Keratinocyte (primary cell): ENCODE results near the gene GTF3C2. TPM values are rescaled to one million over a fixed set of nuclear protein-coding genes. Genes with fewer than 3 reads are reported as not detected.

ENCODE experiments used
- DNase-seq: peaks from one replicate; pipeline ENCODE4 v3.0.0-alpha.2; 2011; ENCODE audit warnings: low read depth, missing footprints, low spot score
- FAIRE-seq: peaks from 2 replicates; lab custom pipeline; 2011; peaks lifted over from hg19 to GRCh38; lab: Jason Lieb, UNC
- H2AFZ ChIP-seq: 2 replicates; pipeline ENCODE4 v1.6.0; 2012; ENCODE audit warnings: low read length, control low read depth, inconsistent platforms; ENCODE audit not compliant: control insufficient read depth
- H3K27ac ChIP-seq: 2 replicates; pipeline ENCODE4 v1.5.1; 2011; ENCODE audit warnings: low read length; ENCODE audit not compliant: control insufficient read depth, insufficient read depth
- H3K27me3 ChIP-seq: 3 replicates; pipeline ENCODE4 v1.6.0; 2011; ENCODE audit warnings: low read length; ENCODE audit not compliant: control insufficient read depth, insufficient read depth; ENCODE audit errors: extremely low read depth
- H3K36me3 ChIP-seq, 2 experiments: 2 replicates in 1 of 2; 3 replicates in 1 of 2; pipeline ENCODE4 v1.5.1; 2011; ENCODE audit warnings: low read length in 2 of 2, mild to moderate bottlenecking in 1 of 2; ENCODE audit not compliant: control insufficient read depth in 2 of 2, insufficient read depth in 2 of 2; ENCODE audit errors: extremely low read depth in 1 of 2
- H3K4me1 ChIP-seq: 3 replicates; pipeline ENCODE4 v1.5.1; 2011; ENCODE audit warnings: low read length; ENCODE audit not compliant: control insufficient read depth, insufficient read depth; ENCODE audit errors: extremely low read depth
- H3K4me2 ChIP-seq: 3 replicates; pipeline ENCODE4 v1.6.0; 2011; ENCODE audit warnings: low read depth, low read length; ENCODE audit not compliant: control insufficient read depth, insufficient read depth; ENCODE audit errors: extremely low read depth
- H3K4me3 ChIP-seq, 3 experiments: fragments of 200-600 bp in 1 of 3; sonication (generic) in 1 of 3; 2 replicates in 2 of 3; 3 replicates in 1 of 3; pipeline ENCODE4 v1.5.1; 2011 to 2016; ENCODE audit warnings: low read length in 3 of 3, mild to moderate bottlenecking in 3 of 3, control low read depth in 2 of 3, inconsistent platforms in 1 of 3, low read depth in 1 of 3, mixed read lengths in 1 of 3, mixed run types in 1 of 3, moderate library complexity in 1 of 3; ENCODE audit not compliant: control insufficient read depth in 2 of 3, insufficient read depth in 2 of 3; ENCODE audit errors: extremely low read depth in 1 of 3
- H3K79me2 ChIP-seq: 2 replicates; pipeline ENCODE4 v1.6.0; 2012; ENCODE audit warnings: low read length; ENCODE audit not compliant: control insufficient read depth, insufficient read depth
- H3K9ac ChIP-seq: 3 replicates; pipeline ENCODE4 v1.6.0; 2011; ENCODE audit warnings: low read length; ENCODE audit not compliant: control insufficient read depth, insufficient read depth; ENCODE audit errors: extremely low read depth
- H3K9me1 ChIP-seq: 3 replicates; pipeline ENCODE4 v1.6.0; 2011; ENCODE audit warnings: low read length; ENCODE audit not compliant: control insufficient read depth, insufficient read depth; ENCODE audit errors: extremely low read depth
- H3K9me3 ChIP-seq: 2 replicates; pipeline ENCODE4 v1.5.1; 2012; ENCODE audit warnings: low read depth, low read length; ENCODE audit not compliant: control insufficient read depth
- H4K20me1 ChIP-seq: 3 replicates; pipeline ENCODE4 v1.6.0; 2011; ENCODE audit warnings: low read length; ENCODE audit not compliant: control insufficient read depth, insufficient read depth; ENCODE audit errors: extremely low read depth
- EZH2 ChIP-seq: IDR thresholded peaks from one replicate; pipeline ENCODE4 v1.6.1; 2012; ENCODE audit warnings: inconsistent platforms, mild to moderate bottlenecking, low read length, moderate library complexity
- dilution Hi-C: fragments of 300-500 bp; cut with MboI; formaldehyde crosslinking; loops from one replicate; pipeline ENCODE4 v1.7.0; 2020; ENCODE audit warnings: low sequenced_read_pairs; ENCODE audit not compliant: extremely low pct_ligation_motif_present
- polyA plus RNA-seq, 5 experiments: library from polyadenylated mRNA; depleted of rRNA in 3 of 5; stranded (reverse) in 3 of 5; stranded (forward) in 1 of 5; unstranded in 1 of 5; fragments of >200 nt; gene quantifications; 1 replicate in 1 of 5; 2 replicates in 3 of 5; 3 replicates in 1 of 5; pipeline versions ENCODE4 v1.2.1 to v1.2.3, GENCODE V29; 2011 to 2012; ENCODE audit warnings: missing spikeins in 2 of 5, low read depth in 1 of 5, low replicate concordance in 1 of 5
- TF ChIP-seq, protein P1 (sequence below), 3 experiments: IDR thresholded peaks in 1 of 3; conservative IDR thresholded peaks in 1 of 3; optimal IDR thresholded peaks in 1 of 3; 2 replicates in 2 of 3; 3 replicates in 1 of 3; pipeline versions ENCODE3 to v1.5.1; 2011; ENCODE audit warnings: low read length in 3 of 3, mild to moderate bottlenecking in 3 of 3, moderate library complexity in 2 of 3, control low read depth in 1 of 3, inconsistent platforms in 1 of 3; ENCODE audit not compliant: insufficient read depth in 2 of 3; ENCODE audit errors: extremely low read depth in 1 of 3

The GTF3C2 gene
- polyA plus RNA-seq, 1 donor (not counting 4 experiments of a cell fraction or from before 2014, with no cell fraction given), result 53.4 TPM

GRCh38 chr2:27372937-27373336, 16.4 kb upstream of the GTF3C2 start:
- dilution Hi-C loops, result no loop called here
- peaks cover 62% of the 10 kb centered on the region for H3K79me2 ChIP-seq
- no peak overlapping the region for H3K27ac ChIP-seq
- no peak for FAIRE-seq
- H3K4me3 ChIP-seq, result no peak overlapping the region
- H2AFZ ChIP-seq, result no peak overlapping the region
- H3K9me1 ChIP-seq, result no peaks in the 10 kb centered on the region
- no peak overlapping the region for H3K4me2 ChIP-seq
- H3K4me1 ChIP-seq, result peaks cover 24% of the 10 kb centered on the region
- DNase-seq, result no peak
- no peak for TF ChIP-seq EZH2
- TF ChIP-seq, protein P1, sequence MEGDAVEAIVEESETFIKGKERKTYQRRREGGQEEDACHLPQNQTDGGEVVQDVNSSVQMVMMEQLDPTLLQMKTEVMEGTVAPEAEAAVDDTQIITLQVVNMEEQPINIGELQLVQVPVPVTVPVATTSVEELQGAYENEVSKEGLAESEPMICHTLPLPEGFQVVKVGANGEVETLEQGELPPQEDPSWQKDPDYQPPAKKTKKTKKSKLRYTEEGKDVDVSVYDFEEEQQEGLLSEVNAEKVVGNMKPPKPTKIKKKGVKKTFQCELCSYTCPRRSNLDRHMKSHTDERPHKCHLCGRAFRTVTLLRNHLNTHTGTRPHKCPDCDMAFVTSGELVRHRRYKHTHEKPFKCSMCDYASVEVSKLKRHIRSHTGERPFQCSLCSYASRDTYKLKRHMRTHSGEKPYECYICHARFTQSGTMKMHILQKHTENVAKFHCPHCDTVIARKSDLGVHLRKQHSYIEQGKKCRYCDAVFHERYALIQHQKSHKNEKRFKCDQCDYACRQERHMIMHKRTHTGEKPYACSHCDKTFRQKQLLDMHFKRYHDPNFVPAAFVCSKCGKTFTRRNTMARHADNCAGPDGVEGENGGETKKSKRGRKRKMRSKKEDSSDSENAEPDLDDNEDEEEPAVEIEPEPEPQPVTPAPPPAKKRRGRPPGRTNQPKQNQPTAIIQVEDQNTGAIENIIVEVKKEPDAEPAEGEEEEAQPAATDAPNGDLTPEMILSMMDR (optimal IDR thresholded peaks at IDR 0.05 in 1 of 3, IDR thresholded peaks at IDR 0.05 in 1 of 3, conservative IDR thresholded peaks at IDR 0.05 in 1 of 3; ENCODE audit: extremely low read depth in 1 of 3, insufficient read depth in 2 of 3, low read length in 3 of 3), result no peak
- H3K9ac ChIP-seq, result no peak overlapping the region
- H3K9me3 ChIP-seq, result no peaks in the 10 kb centered on the region
- no peaks in the 10 kb centered on the region for H3K27me3 ChIP-seq
- H4K20me1 ChIP-seq, result peaks cover 5% of the 10 kb centered on the region
- peaks cover 34 to 56% of the 10 kb centered on the region in 2 experiments for H3K36me3 ChIP-seq

DNA sequence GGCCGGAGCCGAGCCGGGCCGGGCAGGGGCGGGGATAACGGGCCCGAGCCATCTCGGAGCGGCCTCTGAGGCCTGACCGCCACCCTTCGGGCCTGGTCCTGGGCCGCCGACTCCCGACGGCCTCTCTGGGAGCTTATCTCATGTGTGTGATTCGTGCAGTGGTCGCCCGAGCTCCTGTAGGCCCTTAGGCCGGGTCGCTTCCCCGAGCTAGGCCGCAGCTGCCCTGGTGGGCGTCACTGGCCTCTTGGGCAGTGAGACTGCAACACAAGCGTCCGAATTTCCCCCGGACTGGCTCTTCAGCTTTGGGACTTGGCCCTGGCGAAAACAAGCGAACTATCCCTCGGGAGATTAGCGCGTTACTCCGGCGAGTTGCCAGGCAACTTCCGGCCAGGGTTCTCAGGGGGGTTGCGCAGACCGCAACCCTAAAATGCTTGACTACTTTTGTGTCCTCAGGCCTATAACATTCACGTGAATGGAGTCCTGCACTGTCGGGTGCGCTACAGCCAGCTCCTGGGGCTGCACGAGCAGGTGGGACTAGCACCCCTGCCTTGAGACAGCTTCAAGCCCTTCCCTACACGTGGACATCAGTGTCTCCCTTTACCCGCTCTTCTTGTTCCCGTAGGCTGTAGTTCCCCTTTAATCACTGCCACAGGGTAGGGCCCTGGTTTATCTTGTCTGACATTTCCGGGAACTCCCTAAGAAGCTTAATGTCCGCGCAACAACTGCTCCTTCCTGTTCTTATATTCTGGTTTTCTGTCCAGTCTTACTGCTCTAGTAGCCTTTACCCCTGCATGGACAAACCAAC, 14.5 kb upstream of the GTF3C2 start:
- no peaks in the 10 kb centered on the region for H3K27me3 ChIP-seq
- DNase-seq, result no peak
- H2AFZ ChIP-seq, result peak overlapping the region; percentile 67
- peak overlapping the region; percentile 85 for H3K27ac ChIP-seq
- TF ChIP-seq EZH2, result no peak
- TF ChIP-seq, protein P1 (optimal IDR thresholded peaks at IDR 0.05 in 1 of 3, IDR thresholded peaks at IDR 0.05 in 1 of 3, conservative IDR thresholded peaks at IDR 0.05 in 1 of 3; ENCODE audit: extremely low read depth in 1 of 3, insufficient read depth in 2 of 3, low read length in 3 of 3), result no peak
- H3K9ac ChIP-seq, result peak overlapping the region; percentile 93
- FAIRE-seq, result no peak
- H3K9me1 ChIP-seq, result no peaks in the 10 kb centered on the region
- peaks cover 58% of the 10 kb centered on the region for H3K79me2 ChIP-seq
- H3K4me1 ChIP-seq, result peaks cover 24% of the 10 kb centered on the region
- peaks cover 31 to 51% of the 10 kb centered on the region in 2 experiments for H3K36me3 ChIP-seq
- no peaks in the 10 kb centered on the region for H3K9me3 ChIP-seq
- peaks cover 2% of the 10 kb centered on the region for H4K20me1 ChIP-seq
- peak overlapping the region; percentile 84 to 94 (median 92) for H3K4me3 ChIP-seq
- H3K4me2 ChIP-seq, result peak overlapping the region; percentile 90
- dilution Hi-C loops, result no loop called here
